GM12865 (cell line): ENCODE measurements around the gene EARS2.

Experiments
- DNase-seq: peaks from one replicate; pipeline ENCODE4 v3.0.0; 2010; ENCODE audit warnings: low read depth
- H3K4me3 ChIP-seq: 2 replicates; pipeline ENCODE4 v1.5.1; 2011; ENCODE audit warnings: mild to moderate bottlenecking, low read depth, low read length, control low read depth
- TF ChIP-seq, protein P1 (sequence below): IDR thresholded peaks from 2 replicates; pipeline ENCODE4 v1.5.1; 2011; ENCODE audit warnings: low read length, control low read depth, low read depth, inconsistent platforms; ENCODE audit not compliant: insufficient read depth; ENCODE audit errors: missing control alignments

Gene EARS2

DNA sequence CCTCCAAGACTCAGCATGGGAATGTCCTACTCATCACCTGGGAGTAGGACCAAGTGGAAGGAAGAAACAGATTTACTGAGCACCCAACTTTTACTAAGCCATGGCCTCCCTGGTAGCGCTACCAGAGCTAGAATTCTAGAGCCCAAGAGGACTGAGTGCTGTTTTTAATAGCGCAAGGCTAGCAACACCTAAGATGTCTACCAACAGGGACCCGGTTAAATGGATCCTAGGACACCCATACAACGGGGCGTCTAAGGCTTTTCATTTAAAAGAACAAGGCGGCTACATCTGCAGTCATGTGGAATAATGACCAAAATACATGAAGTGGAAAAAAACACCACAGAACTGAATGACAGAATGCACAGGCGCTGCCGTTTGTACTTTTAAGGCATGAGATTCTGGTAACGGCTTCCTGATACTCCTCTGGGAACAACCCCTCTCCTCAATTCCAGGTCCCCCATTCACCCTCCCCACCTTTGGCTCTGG lies 51.9 kb downstream of the EARS2 start:
- H3K4me3 ChIP-seq: peak overlapping the region; percentile 53
- DNase-seq: no peak

DNA sequence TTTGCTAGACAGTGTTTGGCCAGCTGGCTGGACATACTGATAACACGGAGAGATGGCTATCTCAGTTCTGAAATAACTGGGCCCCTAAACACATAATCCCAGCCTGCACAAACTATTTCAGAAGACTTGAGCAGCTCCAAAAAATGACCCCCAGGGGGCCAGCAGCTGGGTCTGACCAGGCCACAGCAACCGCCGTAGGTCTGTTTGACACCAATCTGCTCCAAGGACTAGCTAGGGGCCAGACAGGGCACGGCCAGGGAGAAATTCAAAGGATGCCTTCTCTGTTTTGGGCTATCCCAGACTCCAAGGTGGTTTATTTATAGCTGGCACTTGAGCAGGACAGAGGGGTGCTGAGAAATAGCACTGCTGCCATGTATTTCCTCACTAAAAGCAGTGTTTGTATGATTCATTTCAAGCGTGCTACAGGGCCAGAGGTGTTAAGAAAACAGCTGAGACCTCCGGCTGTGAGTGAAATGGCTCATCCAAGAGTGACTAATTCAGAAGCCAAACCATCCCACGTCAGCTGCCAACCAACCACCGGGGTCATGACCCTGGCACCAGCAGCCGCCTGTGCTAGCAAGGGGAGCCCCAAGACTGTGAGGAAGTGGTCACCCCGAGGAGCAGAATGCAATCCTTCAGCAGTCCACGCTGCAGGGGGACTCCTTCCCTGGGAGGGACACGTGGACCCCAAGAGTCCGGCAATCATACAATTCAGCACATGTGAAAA lies 52.5 kb downstream of the EARS2 start:
- TF ChIP-seq, protein P1, sequence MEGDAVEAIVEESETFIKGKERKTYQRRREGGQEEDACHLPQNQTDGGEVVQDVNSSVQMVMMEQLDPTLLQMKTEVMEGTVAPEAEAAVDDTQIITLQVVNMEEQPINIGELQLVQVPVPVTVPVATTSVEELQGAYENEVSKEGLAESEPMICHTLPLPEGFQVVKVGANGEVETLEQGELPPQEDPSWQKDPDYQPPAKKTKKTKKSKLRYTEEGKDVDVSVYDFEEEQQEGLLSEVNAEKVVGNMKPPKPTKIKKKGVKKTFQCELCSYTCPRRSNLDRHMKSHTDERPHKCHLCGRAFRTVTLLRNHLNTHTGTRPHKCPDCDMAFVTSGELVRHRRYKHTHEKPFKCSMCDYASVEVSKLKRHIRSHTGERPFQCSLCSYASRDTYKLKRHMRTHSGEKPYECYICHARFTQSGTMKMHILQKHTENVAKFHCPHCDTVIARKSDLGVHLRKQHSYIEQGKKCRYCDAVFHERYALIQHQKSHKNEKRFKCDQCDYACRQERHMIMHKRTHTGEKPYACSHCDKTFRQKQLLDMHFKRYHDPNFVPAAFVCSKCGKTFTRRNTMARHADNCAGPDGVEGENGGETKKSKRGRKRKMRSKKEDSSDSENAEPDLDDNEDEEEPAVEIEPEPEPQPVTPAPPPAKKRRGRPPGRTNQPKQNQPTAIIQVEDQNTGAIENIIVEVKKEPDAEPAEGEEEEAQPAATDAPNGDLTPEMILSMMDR: peak; percentile 8
- DNase-seq: peak; percentile 91
- peak overlapping the region; percentile 53 for H3K4me3 ChIP-seq

More for the DNA sequence above, 51.9 kb downstream of the EARS2 start:
- TF ChIP-seq, protein P1: no peak

DNA sequence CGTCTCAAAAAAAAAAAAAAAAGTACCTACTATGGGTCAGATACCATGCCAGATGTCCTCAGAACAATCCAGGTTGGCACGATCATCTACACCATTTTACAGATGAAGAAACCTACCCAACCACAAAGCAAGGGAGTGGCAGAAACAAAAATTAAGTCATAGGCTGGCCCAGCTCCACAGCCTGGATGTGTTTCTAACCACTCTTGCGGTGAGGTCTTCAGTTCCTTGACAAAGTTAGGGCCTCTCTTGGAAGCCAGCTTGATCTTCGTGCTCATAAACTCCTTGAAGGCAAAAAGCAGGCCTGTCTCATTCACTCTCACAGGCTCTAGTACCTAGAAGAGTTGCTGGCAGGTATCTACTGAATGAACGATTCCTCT lies 53.1 kb downstream of the EARS2 start:
- TF ChIP-seq, protein P1: no peak
- peak overlapping the region; percentile 37 for H3K4me3 ChIP-seq
- DNase-seq: peak; percentile 64

DNA sequence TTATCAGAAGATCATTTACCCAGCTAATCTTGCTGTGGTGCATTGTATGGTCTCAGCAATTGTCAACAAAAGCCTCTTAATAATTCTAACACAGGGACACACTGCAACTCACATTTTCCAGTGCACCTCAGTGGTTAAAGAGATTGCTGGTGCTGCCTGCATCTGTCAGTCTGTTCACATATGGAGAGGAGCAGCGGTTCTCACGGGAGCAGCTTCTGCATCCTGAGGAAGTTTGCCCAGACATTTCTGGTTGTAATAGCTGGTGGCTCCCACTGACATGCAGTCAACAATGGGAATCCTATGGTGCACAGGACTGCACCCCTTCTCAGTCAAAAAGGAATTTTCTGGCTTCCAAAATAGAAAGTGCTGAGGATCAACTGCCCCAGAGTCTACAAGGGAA lies 54.7 kb downstream of the EARS2 start:
- TF ChIP-seq, protein P1: no peak
- no peak overlapping the region for H3K4me3 ChIP-seq
- DNase-seq: no peak

DNA sequence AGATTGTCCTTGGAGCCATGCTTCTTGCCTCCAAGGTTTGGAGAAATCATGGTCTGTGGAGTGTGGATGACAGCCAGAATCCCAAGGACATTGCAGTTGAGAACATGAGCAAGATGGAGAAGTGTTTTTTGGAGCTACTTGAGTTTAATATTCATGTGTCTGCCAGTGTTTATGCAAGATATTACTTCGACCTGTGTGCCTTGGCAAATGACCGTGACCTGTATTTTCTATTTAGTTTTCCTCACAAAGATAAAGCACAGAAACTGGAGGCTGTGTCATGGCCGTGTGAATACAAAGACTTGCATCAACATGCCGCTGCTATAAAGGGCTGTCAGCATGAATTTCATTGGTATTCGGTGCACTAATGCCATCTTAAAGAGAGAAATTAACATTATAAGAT lies 55.9 kb downstream of the EARS2 start:
- no peak overlapping the region for H3K4me3 ChIP-seq
- TF ChIP-seq, protein P1: no peak
- no peak for DNase-seq

DNA sequence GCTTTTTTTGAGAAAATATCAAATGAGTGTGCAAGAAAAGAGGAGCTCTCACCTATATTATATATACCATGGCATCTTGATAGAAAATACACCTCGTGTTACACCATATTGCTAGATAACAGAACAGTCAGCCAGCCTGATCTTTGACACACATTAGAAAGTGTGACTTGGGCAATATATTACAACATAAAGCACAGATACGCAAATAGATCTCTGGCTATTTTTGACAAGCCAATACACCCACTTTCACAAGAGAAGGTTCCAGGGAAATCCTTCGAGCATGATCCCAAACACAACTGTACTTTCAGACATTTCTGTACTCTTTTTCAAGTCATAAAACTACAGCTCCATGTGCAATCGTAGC lies 56.3 kb downstream of the EARS2 start:
- no peak for DNase-seq
- TF ChIP-seq, protein P1: no peak
- H3K4me3 ChIP-seq: no peak overlapping the region
